ENCODE results near the gene SHPK. TPM values are rescaled to one million over a fixed set of nuclear protein-coding genes. Genes with fewer than 3 reads are reported as not detected.

SHPK gene
- total RNA-seq, 3 donors from 2014 or later: 13.9 to 27.8 (median 19.0) TPM

DNA sequence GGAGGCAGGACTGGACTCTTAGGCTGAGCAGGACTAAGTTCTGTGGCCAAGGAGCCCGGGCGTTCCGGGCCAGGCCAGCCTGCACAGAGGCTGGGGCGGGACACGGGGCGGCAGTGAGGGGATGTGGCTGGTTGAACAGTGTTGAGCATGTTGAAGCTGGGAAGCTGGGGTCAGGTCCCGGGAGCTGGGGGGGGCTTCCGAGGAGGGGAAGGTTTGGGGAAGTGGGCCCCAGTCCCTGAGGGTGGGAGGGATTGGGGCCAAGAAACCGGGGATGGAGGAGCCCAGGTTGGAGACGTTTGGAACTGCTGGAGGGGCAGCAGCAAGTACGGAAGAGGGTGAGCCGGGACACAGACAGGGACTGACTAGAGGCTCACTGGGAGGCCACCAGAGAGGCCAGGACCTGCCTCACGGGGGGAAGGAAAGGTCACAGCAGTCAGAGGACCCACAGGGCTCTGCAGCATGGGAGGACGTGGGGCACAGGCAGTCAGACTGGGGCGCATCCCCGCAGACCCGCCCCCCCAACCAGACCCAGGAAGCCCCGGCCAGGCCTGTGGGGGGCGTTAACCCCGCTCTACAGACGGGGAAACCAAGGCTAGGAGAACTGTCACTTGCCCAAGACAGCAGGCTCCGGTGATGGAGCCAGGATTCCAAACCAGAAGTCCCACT lies 22.9 kb upstream of the SHPK start:
- H3K4me3 ChIP-seq: no peak overlapping the region
- H3K36me3 ChIP-seq (ENCODE audit: low read depth): peaks cover 8% of the 10 kb centered on the region
- intact Hi-C loops (cut with DNase I, micrococcal nuclease): no loop called here
- TF ChIP-seq, protein P1, sequence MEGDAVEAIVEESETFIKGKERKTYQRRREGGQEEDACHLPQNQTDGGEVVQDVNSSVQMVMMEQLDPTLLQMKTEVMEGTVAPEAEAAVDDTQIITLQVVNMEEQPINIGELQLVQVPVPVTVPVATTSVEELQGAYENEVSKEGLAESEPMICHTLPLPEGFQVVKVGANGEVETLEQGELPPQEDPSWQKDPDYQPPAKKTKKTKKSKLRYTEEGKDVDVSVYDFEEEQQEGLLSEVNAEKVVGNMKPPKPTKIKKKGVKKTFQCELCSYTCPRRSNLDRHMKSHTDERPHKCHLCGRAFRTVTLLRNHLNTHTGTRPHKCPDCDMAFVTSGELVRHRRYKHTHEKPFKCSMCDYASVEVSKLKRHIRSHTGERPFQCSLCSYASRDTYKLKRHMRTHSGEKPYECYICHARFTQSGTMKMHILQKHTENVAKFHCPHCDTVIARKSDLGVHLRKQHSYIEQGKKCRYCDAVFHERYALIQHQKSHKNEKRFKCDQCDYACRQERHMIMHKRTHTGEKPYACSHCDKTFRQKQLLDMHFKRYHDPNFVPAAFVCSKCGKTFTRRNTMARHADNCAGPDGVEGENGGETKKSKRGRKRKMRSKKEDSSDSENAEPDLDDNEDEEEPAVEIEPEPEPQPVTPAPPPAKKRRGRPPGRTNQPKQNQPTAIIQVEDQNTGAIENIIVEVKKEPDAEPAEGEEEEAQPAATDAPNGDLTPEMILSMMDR (IDR thresholded peaks at IDR 0.05): no peak
- H3K4me1 ChIP-seq (ENCODE audit: low read depth): peaks cover 9% of the 10 kb centered on the region
- no peak for DNase-seq
- no peak for ATAC-seq
- H3K9me3 ChIP-seq: no peaks in the 10 kb centered on the region

DNA sequence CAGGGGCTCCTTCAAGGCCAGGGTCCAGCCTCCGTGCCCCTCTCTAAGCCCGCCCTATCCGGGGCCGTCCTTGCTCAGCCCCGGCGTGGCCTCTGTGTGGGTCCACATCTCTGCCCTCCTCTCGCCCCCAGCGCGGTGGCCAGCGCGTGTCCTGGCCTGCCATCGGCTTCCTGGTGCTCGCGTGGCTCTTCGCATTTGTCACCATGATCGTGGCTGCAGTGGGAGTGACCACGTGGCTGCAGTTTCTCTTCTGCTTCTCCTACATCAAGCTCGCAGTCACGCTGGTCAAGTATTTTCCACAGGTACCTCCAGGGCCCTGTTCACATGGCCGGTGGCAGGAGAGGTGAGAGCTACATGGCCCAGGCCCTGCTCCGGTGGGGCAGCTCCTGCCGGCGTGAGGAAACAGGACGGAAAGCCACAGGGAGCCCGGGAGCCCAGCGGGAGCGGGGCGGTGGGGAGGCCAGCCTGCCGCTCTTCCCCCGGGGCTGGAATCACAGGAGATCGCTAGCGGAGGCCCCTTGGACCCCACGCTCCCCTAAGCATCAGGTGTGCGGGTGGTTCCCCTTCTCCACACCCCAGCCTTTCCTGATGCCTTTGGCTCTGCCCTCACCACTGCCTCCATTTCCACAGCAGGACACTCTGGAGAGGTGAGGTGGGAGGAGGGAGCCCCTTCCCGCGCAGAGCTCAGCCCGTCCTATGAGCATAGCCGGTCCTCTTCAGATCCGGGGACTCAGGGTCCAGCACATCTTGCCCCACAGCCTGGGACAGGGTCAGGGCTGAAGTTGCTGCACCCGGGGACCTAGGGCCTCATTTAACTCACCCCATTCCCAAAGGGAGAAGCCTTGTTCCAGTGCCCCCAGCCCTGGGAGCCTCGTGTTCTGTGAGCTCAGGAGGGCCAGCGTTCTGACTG lies 22.1 kb upstream of the SHPK start:
- H3K4me3 ChIP-seq: no peak overlapping the region
- peak in 1 of 3 donors; percentile 40 for DNase-seq
- no peaks in the 10 kb centered on the region for H3K9me3 ChIP-seq
- ATAC-seq: no peak
- H3K4me1 ChIP-seq (ENCODE audit: low read depth): peaks cover 9% of the 10 kb centered on the region
- intact Hi-C loops (cut with DNase I, micrococcal nuclease): no loop called here
- peaks cover 2% of the 10 kb centered on the region for H3K36me3 ChIP-seq (ENCODE audit: low read depth)
- TF ChIP-seq, protein P1 (IDR thresholded peaks at IDR 0.05): no peak

DNA sequence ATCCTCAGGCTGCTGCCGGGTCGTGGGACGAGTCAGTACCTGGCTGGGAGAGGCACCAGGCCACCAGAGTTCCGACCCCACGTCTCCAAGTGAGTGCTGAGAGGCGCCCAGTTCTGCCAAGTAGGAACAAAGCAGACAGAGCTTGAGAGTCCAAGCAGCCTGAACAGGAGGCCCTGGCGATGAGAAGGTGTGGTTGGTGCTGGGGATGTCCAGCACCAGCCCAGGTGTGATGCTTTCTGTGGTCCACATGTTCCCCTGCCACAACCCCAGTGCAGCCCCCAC lies 21.5 kb upstream of the SHPK start:
- TF ChIP-seq, protein P1 (IDR thresholded peaks at IDR 0.05): no peak
- DNase-seq (no peak), ATAC-seq (no peak)
- H3K4me3 ChIP-seq: no peak overlapping the region
- peaks cover 9% of the 10 kb centered on the region for H3K4me1 ChIP-seq (ENCODE audit: low read depth)
- no peaks in the 10 kb centered on the region for H3K36me3 ChIP-seq (ENCODE audit: low read depth)
- H3K9me3 ChIP-seq: no peaks in the 10 kb centered on the region
- intact Hi-C loops (cut with DNase I, micrococcal nuclease): no loop called here

DNA sequence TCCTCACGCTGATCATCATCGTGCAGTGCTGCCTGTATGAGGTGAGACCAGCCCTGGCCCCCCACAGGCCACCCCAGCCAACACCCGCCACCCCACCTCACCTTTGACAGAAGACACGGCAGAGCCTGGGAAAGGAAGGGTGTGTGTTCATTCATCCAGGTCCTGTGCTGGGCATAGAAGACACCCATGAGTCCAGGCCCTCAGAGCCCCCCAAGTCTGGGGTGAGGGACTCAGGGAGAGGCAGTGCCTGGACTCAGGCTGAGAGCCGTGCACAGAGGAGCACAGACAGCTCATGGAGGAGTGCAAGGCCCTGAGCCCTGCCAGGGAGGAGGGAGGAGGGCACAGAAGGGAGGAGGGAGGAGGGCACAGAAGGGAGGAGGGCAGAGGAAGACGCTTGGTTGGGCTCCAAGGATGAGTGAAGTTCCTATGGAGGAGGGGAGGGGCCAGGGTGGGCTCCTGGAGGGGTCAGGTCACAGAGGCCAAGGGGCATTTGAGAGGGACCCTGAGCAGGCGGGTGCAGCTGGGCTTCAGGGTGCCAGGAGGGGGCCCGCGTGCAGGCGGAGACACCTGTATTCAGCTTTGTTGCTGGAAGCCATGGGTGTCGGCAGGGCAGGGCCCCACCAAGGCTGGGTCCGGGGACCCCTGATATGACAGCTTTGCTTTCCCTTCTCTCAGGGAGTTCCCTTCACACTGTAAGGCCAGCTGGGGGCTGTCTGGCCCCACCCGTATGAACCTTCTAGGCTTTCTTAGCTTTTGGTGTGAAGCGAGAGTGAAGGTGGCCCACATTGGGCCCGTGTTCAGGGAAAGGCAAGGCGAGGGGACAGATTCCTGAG lies 20.9 kb upstream of the SHPK start:
- ATAC-seq (no peak), DNase-seq (no peak)
- TF ChIP-seq, protein P1 (IDR thresholded peaks at IDR 0.05): no peak
- intact Hi-C loops (cut with DNase I, micrococcal nuclease): no loop called here
- Histone ChIP-seq H3K9me3 (no peaks in the 10 kb centered on the region), H3K4me3 (no peak overlapping the region), H3K4me1 (ENCODE audit: low read depth) (peaks cover 9% of the 10 kb centered on the region), H3K36me3 (ENCODE audit: low read depth) (no peaks in the 10 kb centered on the region)

DNA sequence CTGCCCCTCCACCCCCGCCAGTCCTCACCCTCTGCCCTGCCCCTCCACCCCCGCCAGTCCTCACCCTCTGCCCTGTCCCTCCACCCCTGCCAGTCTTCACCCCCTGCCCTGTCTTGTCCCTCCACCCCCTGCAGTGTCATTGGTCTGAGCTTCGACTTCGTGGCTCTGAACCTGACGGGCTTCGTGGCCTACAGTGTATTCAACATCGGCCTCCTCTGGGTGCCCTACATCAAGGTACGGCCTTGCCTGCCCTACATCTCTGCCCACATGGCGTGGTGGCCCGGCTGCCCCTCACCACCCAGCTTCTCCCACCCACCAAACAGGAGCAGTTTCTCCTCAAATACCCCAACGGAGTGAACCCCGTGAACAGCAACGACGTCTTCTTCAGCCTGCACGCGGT lies 20.3 kb upstream of the SHPK start:
- Histone ChIP-seq H3K4me3 (no peak overlapping the region), H3K36me3 (ENCODE audit: low read depth) (no peaks in the 10 kb centered on the region), H3K9me3 (no peaks in the 10 kb centered on the region), H3K4me1 (ENCODE audit: low read depth) (peaks cover 9% of the 10 kb centered on the region)
- TF ChIP-seq, protein P1 (IDR thresholded peaks at IDR 0.05): no peak
- DNase-seq (no peak), ATAC-seq (no peak)
- intact Hi-C loops (cut with DNase I, micrococcal nuclease): no loop called here

All from mucosa of descending colon (tissue), 3 donors.